Measurements from ENCODE around the gene ADAM21.
A peak's percentile ranks its signal among the peaks of the same experiment; 100 is the strongest.
"Not testable (repeated sequence)": the region's sequence is repeated elsewhere in the genome, so short reads cannot be mapped to it uniquely, and the experiment has no call there.

ADAM21 gene

DNA sequence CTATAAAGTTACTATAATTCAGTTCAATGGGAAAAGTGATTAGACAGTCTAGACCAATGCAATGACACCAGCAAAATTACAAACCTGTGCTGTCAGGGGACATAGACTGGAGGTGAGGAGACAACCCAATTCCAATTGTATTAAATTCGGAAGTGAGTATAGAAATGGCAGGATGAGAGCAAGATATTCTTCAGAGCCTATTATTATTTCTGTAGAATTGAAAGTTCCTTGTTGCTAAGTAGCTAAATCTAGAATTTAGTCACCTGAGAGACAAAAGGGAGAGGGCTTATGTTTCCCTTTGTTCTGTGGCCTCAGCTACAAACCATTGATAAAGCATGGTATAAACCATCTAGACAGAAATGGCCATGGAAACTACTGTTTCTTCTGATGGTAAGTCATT lies at the start of gene ADAM21:
TSS of gene ADAM21 (plus strand) at position 301 of the 400 bp plus-strand sequence. CDS start 5,326 bp downstream, outside the sequence.
- peaks cover 1% of the 10 kb centered on the region for H3K27me3 Mint-ChIP-seq
- H3K27ac Mint-ChIP-seq = no peak within 1 kb of the TSS
- no peak within 1 kb of the TSS for H3K4me3 Mint-ChIP-seq
- H3K4me1 Mint-ChIP-seq = no peaks in the 10 kb centered on the region
- H3K36me3 Mint-ChIP-seq = no peaks in the 10 kb centered on the region
- no peak for ATAC-seq
- no peaks in the 10 kb centered on the region for H3K9me3 Mint-ChIP-seq

GRCh38 chr14:70403335-70403734 lies 48.6 kb upstream of the ADAM21 start:
- peaks cover 33% of the 10 kb centered on the region for H3K36me3 Mint-ChIP-seq
- H3K9me3 Mint-ChIP-seq, H3K27me3 Mint-ChIP-seq, H3K4me1 Mint-ChIP-seq, H3K4me3 Mint-ChIP-seq, ATAC-seq, H3K27ac Mint-ChIP-seq: not testable (repeated sequence)

- not testable (repeated sequence) for H3K9me3 Mint-ChIP-seq, H3K27ac Mint-ChIP-seq, H3K4me3 Mint-ChIP-seq, H3K27me3 Mint-ChIP-seq, ATAC-seq
- peaks cover 13% of the 10 kb centered on the region for H3K4me1 Mint-ChIP-seq
- H3K36me3 Mint-ChIP-seq = peaks cover 36% of the 10 kb centered on the region
Observed at GRCh38 chr14:70406216-70406615, 45.8 kb upstream of the ADAM21 start.

- Mint-ChIP-seq H3K36me3 (peaks cover 44% of the 10 kb centered on the region), H3K27me3 (no peaks in the 10 kb centered on the region), H3K4me3 (no peak overlapping the region), H3K4me1 (peaks cover 22% of the 10 kb centered on the region), H3K27ac (no peak overlapping the region), H3K9me3 (no peaks in the 10 kb centered on the region)
- ATAC-seq = no peak
Observed at GRCh38 chr14:70407621-70408020, 44.4 kb upstream of the ADAM21 start.

DNA sequence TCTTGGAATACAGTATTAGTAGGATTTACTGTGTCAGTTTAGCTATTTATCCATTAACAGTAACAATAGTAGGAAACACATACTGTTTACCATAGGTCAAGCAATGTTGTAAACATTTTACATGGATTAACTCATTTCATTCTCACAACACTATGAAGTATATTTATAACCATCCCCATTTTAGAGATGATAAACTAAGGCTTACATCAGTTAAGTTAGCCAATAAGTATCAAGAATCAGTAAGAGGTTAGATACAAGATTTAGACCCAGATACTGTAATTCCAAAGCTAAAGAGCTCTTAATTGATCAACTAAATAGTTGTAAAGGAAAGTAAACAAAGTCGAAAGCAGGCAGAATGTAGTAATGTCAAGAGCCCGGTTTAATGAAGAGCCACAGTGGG lies 36.2 kb upstream of the ADAM21 start:
- Mint-ChIP-seq H3K27ac (peak overlapping the region; percentile 89), H3K27me3 (no peaks in the 10 kb centered on the region), H3K36me3 (peaks cover 8% of the 10 kb centered on the region), H3K9me3 (no peaks in the 10 kb centered on the region), H3K4me3 (peak overlapping the region; percentile 80), H3K4me1 (peaks cover 35% of the 10 kb centered on the region)
- no peak for ATAC-seq

DNA sequence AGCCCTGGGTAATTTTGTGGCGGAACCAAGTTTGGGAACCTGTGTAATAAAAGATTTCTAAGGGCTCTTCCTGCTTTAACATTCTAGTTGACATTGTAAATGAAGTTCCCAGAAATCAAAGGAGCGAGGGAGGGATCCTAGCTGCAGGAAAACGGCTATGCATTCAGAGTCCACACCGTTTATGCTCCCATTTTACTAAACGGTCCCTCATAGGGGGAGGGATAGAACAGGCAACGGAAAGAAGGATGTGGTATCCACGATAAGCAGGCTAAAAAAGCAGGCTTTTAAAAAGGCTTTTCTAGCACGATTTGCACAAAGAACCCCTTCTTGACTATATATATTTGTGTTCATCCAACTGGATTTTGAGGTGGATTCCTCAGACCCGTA lies 35.6 kb upstream of the ADAM21 start:
- ATAC-seq = no peak
- Mint-ChIP-seq H3K4me1 (peaks cover 34% of the 10 kb centered on the region), H3K9me3 (no peaks in the 10 kb centered on the region), H3K27me3 (no peaks in the 10 kb centered on the region), H3K27ac (peak overlapping the region; percentile 89), H3K4me3 (peak overlapping the region; percentile 92), H3K36me3 (peaks cover 8% of the 10 kb centered on the region)

- no peaks in the 10 kb centered on the region for H3K9me3 Mint-ChIP-seq
Observed at GRCh38 chr14:70416725-70417349, 35.1 kb upstream of the ADAM21 start, which contains the start of gene SYNJ2BP. TSS of gene SYNJ2BP (minus strand) at chr14:70417090. CDS start at chr14:70416963, 127 bp downstream.

GRCh38 chr14:70419270-70419931 lies 32.6 kb upstream of the ADAM21 start:
- not testable (repeated sequence) for H3K4me3 Mint-ChIP-seq, H3K27ac Mint-ChIP-seq, ATAC-seq, H3K27me3 Mint-ChIP-seq, H3K36me3 Mint-ChIP-seq, H3K9me3 Mint-ChIP-seq
- peaks cover 25% of the 10 kb centered on the region for H3K4me1 Mint-ChIP-seq

More at GRCh38 chr14:70416725-70417349, 35.1 kb upstream of the ADAM21 start, which contains the start of gene SYNJ2BP:
- H3K27ac Mint-ChIP-seq = peak within 1 kb of the TSS; percentile 89
- no peaks in the 10 kb centered on the region for H3K27me3 Mint-ChIP-seq
- H3K4me1 Mint-ChIP-seq = peaks cover 29% of the 10 kb centered on the region
- peaks cover 3% of the 10 kb centered on the region for H3K36me3 Mint-ChIP-seq
- peak; percentile 77 for ATAC-seq
- H3K4me3 Mint-ChIP-seq = peak within 1 kb of the TSS; percentile 92

DNA sequence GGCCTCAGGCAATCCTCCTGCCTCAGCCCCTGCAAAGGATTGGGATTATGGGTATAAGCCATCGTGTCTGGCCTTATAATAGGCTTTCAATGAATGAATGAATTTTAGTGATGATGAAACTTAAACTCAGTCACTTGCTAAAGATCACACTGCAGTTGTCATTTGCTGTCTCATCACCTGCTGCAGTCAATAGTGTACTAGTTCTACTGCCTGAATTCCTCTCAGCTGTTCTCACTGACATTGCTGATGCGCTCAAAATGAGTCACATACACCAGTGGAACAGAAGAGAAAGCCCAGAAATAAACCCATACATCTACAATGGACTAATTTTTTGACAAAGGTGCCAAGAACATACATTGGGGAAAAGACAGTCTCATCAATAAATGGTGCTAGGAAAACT lies 29.4 kb upstream of the ADAM21 start:
- H3K36me3 Mint-ChIP-seq = no peaks in the 10 kb centered on the region
- H3K27ac Mint-ChIP-seq = no peak overlapping the region
- no peaks in the 10 kb centered on the region for H3K9me3 Mint-ChIP-seq
- no peaks in the 10 kb centered on the region for H3K4me1 Mint-ChIP-seq
- no peak overlapping the region for H3K4me3 Mint-ChIP-seq
- no peak for ATAC-seq
- no peaks in the 10 kb centered on the region for H3K27me3 Mint-ChIP-seq

DNA sequence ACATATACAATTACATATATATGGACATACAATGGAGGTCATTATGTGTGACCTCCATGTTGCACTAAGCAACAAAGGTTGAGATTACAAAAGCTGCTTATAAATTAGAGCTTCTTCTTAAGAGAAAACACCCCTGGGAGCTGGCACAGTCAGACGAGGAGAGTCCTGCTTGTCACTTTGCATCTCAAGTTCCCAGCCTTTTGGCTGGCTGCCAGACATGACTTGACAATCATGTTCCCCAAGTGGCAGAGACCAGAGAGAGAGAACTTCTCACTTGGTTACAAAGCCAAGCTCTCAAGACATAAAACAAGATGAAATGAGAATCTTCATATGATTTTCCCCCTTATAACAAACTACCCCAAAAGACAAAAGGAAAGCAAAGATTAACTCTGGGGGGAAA lies 26.6 kb upstream of the ADAM21 start:
- Mint-ChIP-seq H3K4me3 (no peak overlapping the region), H3K27me3 (no peaks in the 10 kb centered on the region), H3K9me3 (peaks cover 4% of the 10 kb centered on the region), H3K36me3 (no peaks in the 10 kb centered on the region), H3K27ac (no peak overlapping the region), H3K4me1 (no peaks in the 10 kb centered on the region)
- ATAC-seq = no peak

- H3K27ac Mint-ChIP-seq, H3K36me3 Mint-ChIP-seq, H3K27me3 Mint-ChIP-seq, H3K4me3 Mint-ChIP-seq, H3K4me1 Mint-ChIP-seq, ATAC-seq: not testable (repeated sequence)
- peaks cover 12% of the 10 kb centered on the region for H3K9me3 Mint-ChIP-seq
Observed at GRCh38 chr14:70426555-70426954, 25.4 kb upstream of the ADAM21 start.

- Mint-ChIP-seq H3K36me3 (peaks cover 26% of the 10 kb centered on the region), H3K27ac (no peak overlapping the region), H3K27me3 (peaks cover 66% of the 10 kb centered on the region), H3K9me3 (peaks cover 26% of the 10 kb centered on the region), H3K4me3 (no peak overlapping the region), H3K4me1 (no peaks in the 10 kb centered on the region)
- no peak for ATAC-seq
Observed at GRCh38 chr14:70436867-70437266, 15.1 kb upstream of the ADAM21 start.

DNA sequence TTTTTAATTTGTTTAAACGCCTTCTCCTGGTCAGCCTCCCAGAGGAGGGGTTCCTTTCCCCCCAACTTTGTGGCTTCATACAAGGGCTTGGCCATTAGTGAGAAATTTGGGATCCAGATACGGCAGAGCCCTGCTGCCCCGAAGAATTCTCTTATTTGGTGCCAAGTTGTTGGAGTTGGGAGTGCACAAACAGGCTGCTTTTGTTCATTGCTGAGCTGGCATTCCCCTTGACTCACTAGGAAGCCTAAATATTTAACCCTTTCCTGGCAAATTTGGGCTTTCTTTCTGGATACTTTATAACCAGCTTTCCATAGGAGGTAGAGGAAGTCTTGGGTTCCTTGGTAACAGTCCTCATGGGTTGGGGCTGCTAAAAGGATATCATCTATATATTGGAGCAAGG lies 10.3 kb upstream of the ADAM21 start:
- H3K27ac Mint-ChIP-seq = no peak overlapping the region
- H3K4me1 Mint-ChIP-seq = no peaks in the 10 kb centered on the region
- H3K27me3 Mint-ChIP-seq = peaks cover 29% of the 10 kb centered on the region
- H3K9me3 Mint-ChIP-seq = peaks cover 18% of the 10 kb centered on the region
- H3K36me3 Mint-ChIP-seq = peaks cover 21% of the 10 kb centered on the region
- no peak overlapping the region for H3K4me3 Mint-ChIP-seq
- no peak for ATAC-seq

- Mint-ChIP-seq H3K4me1 (no peaks in the 10 kb centered on the region), H3K4me3 (no peak overlapping the region), H3K36me3 (peaks cover 21% of the 10 kb centered on the region), H3K9me3 (peaks cover 12% of the 10 kb centered on the region), H3K27me3 (peaks cover 22% of the 10 kb centered on the region), H3K27ac (no peak overlapping the region)
- ATAC-seq = no peak
Observed at GRCh38 chr14:70442750-70443149, 9.2 kb upstream of the ADAM21 start.

DNA sequence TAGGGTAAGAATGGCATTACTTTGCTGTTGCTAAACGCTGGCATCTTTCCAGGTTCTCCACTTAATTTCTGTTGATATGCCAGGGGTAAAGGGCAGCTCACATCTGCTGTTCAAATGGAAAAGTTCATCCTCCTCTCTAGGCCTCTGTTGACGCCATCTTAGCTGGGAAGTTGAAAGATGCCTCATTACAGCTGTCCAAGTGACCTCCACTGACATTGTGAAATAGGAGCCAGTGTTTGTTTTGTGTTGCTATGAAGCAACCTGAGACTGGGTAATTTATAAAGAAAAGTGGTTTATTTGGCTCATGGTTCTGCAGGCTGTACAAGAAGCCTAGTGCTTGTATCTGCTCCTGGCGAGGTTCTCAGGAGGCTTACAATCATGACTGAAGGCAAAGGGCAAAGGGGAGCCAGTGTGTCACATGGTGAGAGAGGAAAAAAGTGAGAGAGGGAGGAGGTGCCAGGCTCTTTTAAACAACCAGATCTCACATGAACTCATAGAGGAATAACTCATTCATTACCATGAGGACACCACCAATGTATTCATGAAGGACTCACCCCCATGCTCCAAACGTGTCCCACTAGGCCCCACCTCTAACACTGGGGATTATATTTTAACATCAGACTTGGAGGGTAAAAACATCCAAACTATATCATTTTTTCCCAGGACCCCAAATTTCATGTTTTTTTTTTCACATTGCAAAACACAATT lies 3.2 kb upstream of the ADAM21 start:
- H3K4me3 Mint-ChIP-seq = no peak overlapping the region
- ATAC-seq = no peak

More for the DNA sequence above, 3.2 kb upstream of the ADAM21 start:
- Mint-ChIP-seq H3K27ac (no peak overlapping the region), H3K9me3 (peaks cover 4% of the 10 kb centered on the region), H3K4me1 (no peaks in the 10 kb centered on the region), H3K36me3 (peaks cover 16% of the 10 kb centered on the region), H3K27me3 (no peaks in the 10 kb centered on the region)

Measured in stimulated activated memory B cell treated with anti-CD40 and anti-IgM and Interleukin-4, amounts not matched to agents 10 μg/mL and 1 μg/mL and 100 μg/mL, for 72 hours (primary cell).